ENCODE data around the gene RETREG2.

The RETREG2 gene

DNA sequence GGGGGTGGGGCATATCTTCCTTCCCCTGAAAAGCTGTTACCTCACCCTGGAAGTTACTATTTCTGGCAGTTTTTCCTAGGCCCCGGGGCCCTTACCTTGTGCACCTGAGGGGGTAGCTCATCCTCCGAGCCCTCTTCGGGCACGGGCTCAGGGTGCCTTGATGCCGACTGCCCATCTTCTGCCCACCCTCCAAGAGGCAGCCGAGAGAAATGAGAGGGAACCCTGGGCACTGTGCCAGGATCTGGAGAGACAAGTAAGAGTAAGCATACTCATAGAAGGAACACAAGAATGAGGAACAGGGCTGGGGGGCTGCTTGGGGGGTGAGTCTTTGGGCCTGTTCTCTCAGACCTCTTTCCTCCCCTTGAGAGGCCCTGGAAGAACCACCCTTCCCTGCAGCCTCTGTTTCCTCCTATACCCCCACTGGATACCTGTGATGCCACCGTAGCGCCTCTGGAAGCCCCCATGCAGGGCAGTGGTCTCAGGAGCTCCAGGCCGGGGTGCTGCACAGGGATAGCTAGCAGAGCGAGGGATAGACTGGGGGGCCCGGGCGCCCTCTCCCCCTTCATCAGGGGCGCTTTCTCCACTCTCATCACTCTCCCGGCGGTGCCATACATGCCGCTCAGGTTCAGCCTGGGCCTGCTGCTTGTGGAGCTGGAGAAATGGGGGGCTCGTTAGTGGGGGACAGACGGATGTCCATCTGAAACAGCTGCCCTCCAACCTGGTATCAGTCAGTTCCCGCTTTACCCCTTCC is 42.8 kb downstream of the RETREG2 start:
- H3K9ac ChIP-seq (ENCODE audit: low read length): no peak overlapping the region
- H2AK5ac ChIP-seq (ENCODE audit: low read length): no peak overlapping the region
- peaks cover 8% of the 10 kb centered on the region for H3K79me2 ChIP-seq (ENCODE audit: control insufficient read depth, insufficient read depth, low read length, poor library complexity)
- no peak overlapping the region for H3K4me2 ChIP-seq (ENCODE audit: low read length)
- DNase-seq: no peak
- no CpG with 5 or more reads among the region's 19 CpGs for WGBS (ENCODE audit: extremely low coverage, insufficient coverage, insufficient read length)
- H3K23ac ChIP-seq (ENCODE audit: low read length): no peak overlapping the region
- H4K91ac ChIP-seq (ENCODE audit: low read depth, low read length): no peak overlapping the region
- H4K8ac ChIP-seq (ENCODE audit: low read depth, low read length): no peak overlapping the region
- no peak overlapping the region for H2AFZ ChIP-seq (ENCODE audit: insufficient read depth, low read length, poor library complexity)
- H3K4me1 ChIP-seq (ENCODE audit: control insufficient read depth in 1 of 2, insufficient read depth in 2 of 2, low read length in 2 of 2): peaks cover 10 to 15% of the 10 kb centered on the region in 2 experiments
- H3K27ac ChIP-seq (ENCODE audit: low read depth, low read length): no peak overlapping the region
- no peak overlapping the region for H3K14ac ChIP-seq (ENCODE audit: low read length)
- H3K36me3 ChIP-seq (ENCODE audit: control insufficient read depth in 1 of 2, insufficient read depth in 2 of 2, low read length in 2 of 2): peaks cover 59 to 61% of the 10 kb centered on the region in 2 experiments
- H2BK120ac ChIP-seq (ENCODE audit: insufficient read depth, low read length, poor library complexity): no peak overlapping the region
- no peaks in the 10 kb centered on the region for H3K9me3 ChIP-seq (ENCODE audit: insufficient read depth, low read depth, low read length)
- H4K12ac ChIP-seq (ENCODE audit: low read depth, low read length): no peak overlapping the region
- H3K4me3 ChIP-seq (ENCODE audit: low read depth, low read length): no peak overlapping the region
- H2BK12ac ChIP-seq (ENCODE audit: low read length): no peak overlapping the region
- peaks cover 12% of the 10 kb centered on the region for H3K79me1 ChIP-seq (ENCODE audit: low read length)
- no peak overlapping the region for H2BK5ac ChIP-seq (ENCODE audit: low read depth, low read length, poor library complexity)
- no peaks in the 10 kb centered on the region for H3K27me3 ChIP-seq (ENCODE audit: insufficient read depth, low read length)
- H3K18ac ChIP-seq (ENCODE audit: low read length): no peak overlapping the region
- no peak overlapping the region for H3K4ac ChIP-seq (ENCODE audit: low read depth, low read length)

DNA sequence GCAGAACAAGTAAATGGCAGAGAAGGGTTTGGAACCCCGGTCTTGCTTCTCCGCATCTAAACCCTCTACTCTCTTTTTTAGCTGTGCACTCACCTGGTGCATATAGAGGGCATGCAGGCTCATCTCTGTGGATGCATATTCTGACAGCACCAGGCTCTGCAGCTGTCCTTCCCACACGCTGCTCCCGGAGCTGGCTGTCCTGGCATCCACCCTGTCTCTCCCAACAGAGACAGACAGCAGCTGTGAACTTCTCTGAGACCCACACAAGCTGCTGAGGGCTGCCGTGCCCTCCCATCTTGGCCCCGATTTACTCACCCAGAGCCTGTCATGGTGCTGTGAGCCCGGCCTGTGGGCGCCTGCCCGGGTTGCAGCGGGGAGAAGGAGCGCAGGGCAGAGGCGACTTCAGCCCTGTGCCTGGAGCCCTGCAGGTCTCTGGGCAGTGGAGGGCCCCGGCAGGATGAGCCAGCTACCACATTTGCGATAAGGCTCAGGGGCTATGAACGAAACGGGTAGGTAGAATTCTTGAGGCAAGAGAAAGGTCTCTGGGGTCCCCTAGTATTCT is 44.0 kb downstream of the RETREG2 start:
- no peak overlapping the region for H3K4me2 ChIP-seq (ENCODE audit: low read length)
- H3K4me3 ChIP-seq (ENCODE audit: low read depth, low read length): no peak overlapping the region
- peaks cover 10 to 13% of the 10 kb centered on the region in 2 experiments for H3K4me1 ChIP-seq (ENCODE audit: control insufficient read depth in 1 of 2, insufficient read depth in 2 of 2, low read length in 2 of 2)
- no peak overlapping the region for H3K23ac ChIP-seq (ENCODE audit: low read length)
- H3K36me3 ChIP-seq (ENCODE audit: control insufficient read depth in 1 of 2, insufficient read depth in 2 of 2, low read length in 2 of 2): peaks cover 59 to 63% of the 10 kb centered on the region in 2 experiments
- no peak overlapping the region for H4K91ac ChIP-seq (ENCODE audit: low read depth, low read length)
- no peak overlapping the region for H2BK5ac ChIP-seq (ENCODE audit: low read depth, low read length, poor library complexity)
- H2AFZ ChIP-seq (ENCODE audit: insufficient read depth, low read length, poor library complexity): no peak overlapping the region
- H3K9me3 ChIP-seq (ENCODE audit: insufficient read depth, low read depth, low read length): no peaks in the 10 kb centered on the region
- H3K4ac ChIP-seq (ENCODE audit: low read depth, low read length): no peak overlapping the region
- no peak overlapping the region for H2BK120ac ChIP-seq (ENCODE audit: insufficient read depth, low read length, poor library complexity)
- H3K27me3 ChIP-seq (ENCODE audit: insufficient read depth, low read length): no peaks in the 10 kb centered on the region
- peaks cover 12% of the 10 kb centered on the region for H3K79me1 ChIP-seq (ENCODE audit: low read length)
- no peak for DNase-seq
- H3K27ac ChIP-seq (ENCODE audit: low read depth, low read length): no peak overlapping the region
- H4K12ac ChIP-seq (ENCODE audit: low read depth, low read length): no peak overlapping the region
- H3K14ac ChIP-seq (ENCODE audit: low read length): no peak overlapping the region
- no CpG with 5 or more reads among the region's 16 CpGs for WGBS (ENCODE audit: extremely low coverage, insufficient coverage, insufficient read length)
- no peak overlapping the region for H2BK12ac ChIP-seq (ENCODE audit: low read length)
- H3K79me2 ChIP-seq (ENCODE audit: control insufficient read depth, insufficient read depth, low read length, poor library complexity): peaks cover 8% of the 10 kb centered on the region
- H3K9ac ChIP-seq (ENCODE audit: low read length): no peak overlapping the region
- no peak overlapping the region for H4K8ac ChIP-seq (ENCODE audit: low read depth, low read length)
- H2AK5ac ChIP-seq (ENCODE audit: low read length): no peak overlapping the region
- no peak overlapping the region for H3K18ac ChIP-seq (ENCODE audit: low read length)

DNA sequence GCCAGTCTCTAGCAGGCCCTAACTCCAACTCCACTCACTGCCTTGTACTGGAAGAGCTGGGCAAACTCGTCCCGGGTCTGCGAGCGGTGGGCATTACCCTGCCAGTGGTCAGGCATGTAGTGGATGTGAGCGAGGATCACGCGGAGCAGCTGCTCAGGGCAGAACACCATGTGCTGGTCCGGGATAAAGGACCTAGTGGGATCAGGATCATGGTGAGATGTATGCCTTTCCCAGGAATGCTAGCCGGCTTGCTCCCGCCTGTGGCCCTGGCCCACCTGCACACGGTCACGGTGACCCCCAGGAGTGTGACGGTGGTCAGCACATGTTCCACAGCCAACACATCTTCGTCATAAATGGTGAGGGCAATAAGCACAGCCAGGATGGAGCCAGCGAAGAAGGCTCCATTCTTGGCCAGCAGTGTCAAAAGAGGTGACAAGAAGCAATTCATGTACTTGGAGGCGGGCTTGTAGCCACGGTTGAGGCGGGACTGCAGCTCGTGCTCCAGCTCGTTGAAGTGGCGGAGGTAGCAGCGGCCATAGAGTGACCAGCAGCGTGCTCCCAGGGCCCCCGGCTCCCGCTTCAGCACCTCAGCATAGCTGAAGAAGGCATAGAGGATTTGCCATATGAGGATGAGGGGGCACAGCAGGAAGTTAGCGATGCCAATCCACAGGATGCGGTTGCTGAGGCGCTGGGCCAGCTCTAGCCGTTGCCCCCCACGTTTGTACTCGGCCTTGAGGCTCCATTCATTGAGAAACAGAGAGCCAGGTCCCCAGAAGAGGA is 45.9 kb downstream of the RETREG2 start:
- Histone ChIP-seq H3K18ac (ENCODE audit: low read length) (no peak overlapping the region), H4K8ac (ENCODE audit: low read depth, low read length) (no peak overlapping the region), H3K4me1 (ENCODE audit: control insufficient read depth in 1 of 2, insufficient read depth in 2 of 2, low read length in 2 of 2) (peaks cover 10 to 15% of the 10 kb centered on the region in 2 experiments), H3K36me3 (ENCODE audit: control insufficient read depth in 1 of 2, insufficient read depth in 2 of 2, low read length in 2 of 2) (peaks cover 59 to 63% of the 10 kb centered on the region in 2 experiments), H3K79me2 (ENCODE audit: control insufficient read depth, insufficient read depth, low read length, poor library complexity) (peaks cover 7% of the 10 kb centered on the region), H2BK12ac (ENCODE audit: low read length) (no peak overlapping the region), H3K4me2 (ENCODE audit: low read length) (no peak overlapping the region), H3K27me3 (ENCODE audit: insufficient read depth, low read length) (no peaks in the 10 kb centered on the region), H2AK5ac (ENCODE audit: low read length) (no peak overlapping the region), H4K91ac (ENCODE audit: low read depth, low read length) (no peak overlapping the region), H2BK5ac (ENCODE audit: low read depth, low read length, poor library complexity) (no peak overlapping the region), H4K12ac (ENCODE audit: low read depth, low read length) (no peak overlapping the region), H3K79me1 (ENCODE audit: low read length) (peaks cover 6% of the 10 kb centered on the region), H2AFZ (ENCODE audit: insufficient read depth, low read length, poor library complexity) (no peak overlapping the region), H3K9ac (ENCODE audit: low read length) (no peak overlapping the region), H3K4me3 (ENCODE audit: low read depth, low read length) (no peak overlapping the region), H2BK120ac (ENCODE audit: insufficient read depth, low read length, poor library complexity) (no peak overlapping the region), H3K9me3 (ENCODE audit: insufficient read depth, low read depth, low read length) (no peaks in the 10 kb centered on the region), H3K14ac (ENCODE audit: low read length) (no peak overlapping the region), H3K4ac (ENCODE audit: low read depth, low read length) (no peak overlapping the region), H3K23ac (ENCODE audit: low read length) (no peak overlapping the region), H3K27ac (ENCODE audit: low read depth, low read length) (no peak overlapping the region)
- DNase-seq: no peak
- WGBS (ENCODE audit: extremely low coverage, insufficient coverage, insufficient read length): no CpG with 5 or more reads among the region's 31 CpGs

DNA sequence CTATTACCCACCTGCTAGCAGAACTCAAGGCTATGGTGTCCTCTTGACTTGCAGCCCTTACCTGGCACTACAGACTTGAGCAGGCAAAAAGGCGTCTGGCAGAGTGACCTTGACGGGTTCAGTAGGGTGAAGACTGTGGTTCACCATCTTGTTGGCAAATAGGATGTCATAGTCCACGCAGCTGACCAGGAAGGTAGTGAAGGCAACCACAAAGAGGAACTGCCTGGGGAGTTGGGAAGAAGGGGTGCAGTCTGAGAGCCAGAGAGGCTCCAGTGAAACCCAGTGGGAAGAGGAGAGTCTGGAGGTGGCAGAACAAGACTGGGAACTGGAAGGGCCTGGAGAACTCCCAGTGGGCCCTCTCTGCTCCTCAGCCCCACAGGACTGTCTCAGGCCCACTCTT is 47.3 kb downstream of the RETREG2 start:
- Histone ChIP-seq H3K23ac (ENCODE audit: low read length) (no peak overlapping the region), H2BK120ac (ENCODE audit: insufficient read depth, low read length, poor library complexity) (no peak overlapping the region), H3K4ac (ENCODE audit: low read depth, low read length) (no peak overlapping the region), H3K4me2 (ENCODE audit: low read length) (no peak overlapping the region), H3K9ac (ENCODE audit: low read length) (no peak overlapping the region), H3K18ac (ENCODE audit: low read length) (no peak overlapping the region), H4K12ac (ENCODE audit: low read depth, low read length) (no peak overlapping the region), H4K8ac (ENCODE audit: low read depth, low read length) (no peak overlapping the region), H2AFZ (ENCODE audit: insufficient read depth, low read length, poor library complexity) (no peak overlapping the region), H3K9me3 (ENCODE audit: insufficient read depth, low read depth, low read length) (no peaks in the 10 kb centered on the region), H2BK12ac (ENCODE audit: low read length) (no peak overlapping the region), H3K27me3 (ENCODE audit: insufficient read depth, low read length) (no peaks in the 10 kb centered on the region), H4K91ac (ENCODE audit: low read depth, low read length) (no peak overlapping the region), H3K4me3 (ENCODE audit: low read depth, low read length) (no peak overlapping the region), H2BK5ac (ENCODE audit: low read depth, low read length, poor library complexity) (no peak overlapping the region), H3K79me1 (ENCODE audit: low read length) (peaks cover 9% of the 10 kb centered on the region), H3K4me1 (ENCODE audit: control insufficient read depth in 1 of 2, insufficient read depth in 2 of 2, low read length in 2 of 2) (peaks cover 5 to 12% of the 10 kb centered on the region in 2 experiments), H3K79me2 (ENCODE audit: control insufficient read depth, insufficient read depth, low read length, poor library complexity) (peaks cover 11% of the 10 kb centered on the region), H3K36me3 (ENCODE audit: control insufficient read depth in 1 of 2, insufficient read depth in 2 of 2, low read length in 2 of 2) (peaks cover 53 to 56% of the 10 kb centered on the region in 2 experiments), H2AK5ac (ENCODE audit: low read length) (no peak overlapping the region), H3K14ac (ENCODE audit: low read length) (no peak overlapping the region), H3K27ac (ENCODE audit: low read depth, low read length) (no peak overlapping the region)
- no CpG with 5 or more reads among the region's 3 CpGs for WGBS (ENCODE audit: extremely low coverage, insufficient coverage, insufficient read length)
- no peak for DNase-seq
